Stimulated activated CD4-positive, alpha-beta T cell treated with anti-CD3 and anti-CD28 coated beads, Interleukin-2, amount 100 ng/mL, for 4 hours (primary cell): ENCODE results near the gene CHD5.

Experiments used
- DNase-seq: peaks from one replicate; pipeline ENCODE4 v3.0.0-alpha.2; 2020; ENCODE audit warnings: low read depth

CHD5 gene

GRCh38 chr1:6172549-6172948, 7.6 kb downstream of the CHD5 start:
- no peak for DNase-seq

- DNase-seq = no peak
These were observed 8.5 kb downstream of the CHD5 start for GRCh38 chr1:6171548-6172124.

GRCh38 chr1:6170742-6171201, 9.3 kb downstream of the CHD5 start:
- DNase-seq = no peak

- no peak for DNase-seq
These were observed 9.9 kb downstream of the CHD5 start for GRCh38 chr1:6170116-6170741.

GRCh38 chr1:6168947-6169586, 11.1 kb downstream of the CHD5 start:
- no peak for DNase-seq

- no peak for DNase-seq
These were observed 12.5 kb downstream of the CHD5 start for GRCh38 chr1:6167391-6168303.

GRCh38 chr1:6166655-6167390, 13.3 kb downstream of the CHD5 start:
- no peak for DNase-seq

- no peak for DNase-seq
These were observed 13.9 kb downstream of the CHD5 start for GRCh38 chr1:6166221-6166620.

GRCh38 chr1:6165441-6165985, 14.6 kb downstream of the CHD5 start:
- DNase-seq = no peak

- no peak for DNase-seq
These were observed 15.1 kb downstream of the CHD5 start for GRCh38 chr1:6165027-6165426.

GRCh38 chr1:6163973-6164617, 16.0 kb downstream of the CHD5 start:
- DNase-seq = no peak

- DNase-seq = no peak
These were observed 16.7 kb downstream of the CHD5 start for GRCh38 chr1:6163191-6163972.

- DNase-seq = no peak
These were observed 17.3 kb downstream of the CHD5 start for GRCh38 chr1:6162773-6163172.

GRCh38 chr1:6162341-6162740, 17.8 kb downstream of the CHD5 start:
- DNase-seq = no peak

GRCh38 chr1:6158181-6158580, 21.9 kb downstream of the CHD5 start:
- DNase-seq = no peak

- DNase-seq = no peak
These were observed 22.5 kb downstream of the CHD5 start for GRCh38 chr1:6157528-6158174.

GRCh38 chr1:6157132-6157527, 23.0 kb downstream of the CHD5 start:
- no peak for DNase-seq

GRCh38 chr1:6154525-6155319, 25.4 kb downstream of the CHD5 start:
- DNase-seq = no peak

- DNase-seq = no peak
These were observed 27.2 kb downstream of the CHD5 start for GRCh38 chr1:6152882-6153281.
